Right lobe of liver (tissue), 6 donors: ENCODE data around the gene LRRC55. TPM values are rescaled to one million over a fixed set of nuclear protein-coding genes. Genes with fewer than 3 reads are reported as not detected.
A peak's percentile ranks its signal among the peaks of the same experiment; 100 is the strongest.

ENCODE experiments used
- ATAC-seq, 4 donors: fragments of 200-7000 bp; cut with Tn5 transposase; one replicate each; pipeline ENCODE4 v1.9.1; 2020; ENCODE audit warnings: mild to moderate bottlenecking in 4 of 4, moderate library complexity in 4 of 4
- DNase-seq, 3 donors: peaks; one replicate each; pipeline ENCODE4 v3.0.0-alpha.2; 2020
- H3K27ac ChIP-seq, 3 donors: fragments of 200-600 bp; one replicate each; pipeline ENCODE4 v1.8.0; 2022
- H3K27me3 ChIP-seq, 2 donors: fragments of 200-600 bp; one replicate each; pipeline ENCODE4 v1.8.0; 2022
- H3K36me3 ChIP-seq, 4 donors: fragments of 200-600 bp; sonication (generic) in 1 of 4; one replicate each; pipeline versions ENCODE4 v1.5.1 to v1.8.0; 2017 to 2022; ENCODE audit warnings: control low read depth in 1 of 4
- H3K4me1 ChIP-seq, 4 donors: fragments of 200-600 bp; sonication (generic) in 1 of 4; one replicate each; pipeline versions ENCODE4 v1.5.1 to v1.8.0; 2017 to 2022; ENCODE audit warnings: control low read depth in 1 of 4
- H3K4me3 ChIP-seq, 3 donors: fragments of 200-600 bp; one replicate each; pipeline ENCODE4 v1.8.0; 2022
- H3K9me3 ChIP-seq, 4 donors: fragments of 200-600 bp; sonication (generic) in 1 of 4; one replicate each; pipeline versions ENCODE4 v1.5.1 to v1.8.0; 2017 to 2022; ENCODE audit warnings: control low read depth in 1 of 4
- POLR2A ChIP-seq: fragments of 450-650 bp; IDR thresholded peaks from one replicate; pipeline ENCODE4 v1.6.1; 2017; ENCODE audit warnings: antibody characterized with exemption, mild to moderate bottlenecking
- WGBS: methylation state at CpG from one replicate; pipeline ENCODE4 v1.1.6; 2018; ENCODE audit warnings: low coverage, low lambda C conversion rate; ENCODE audit not compliant: insufficient coverage; ENCODE audit errors: missing lambda C conversion rate; 5-methylcytosine and 5-hydroxymethylcytosine counted together
- intact Hi-C, 2 donors: fragments of 100-400 bp; cut with DNase I; formaldehyde crosslinking; loops; one replicate each; pipeline versions ENCODE4 v1.11.2 to v1.14.1; 2022
- total RNA-seq, 6 experiments: library from RNA; depleted of rRNA in 2 of 6; stranded (reverse); fragments of >200 nt in 2 of 6; fragmentation: NEBNext Ultra II Directional in 3 of 6; extraction: Animal tissue kit (Norgen Biotek cat#: 25700) in 3 of 6; gene quantifications; one replicate each; pipeline versions ENCODE4 v1.1.0 to v1.2.4, GENCODE V29; 2016 to 2023
- TF ChIP-seq, protein P1 (sequence below), 4 donors: fragments of 200-600 bp in 3 of 4; fragments of 450-650 bp in 1 of 4; IDR thresholded peaks; one replicate each; pipeline versions ENCODE4 v1.5.1 to v1.8.0; 2016 to 2022; ENCODE audit warnings: antibody characterized with exemption in 4 of 4, mild to moderate bottlenecking in 2 of 4
- donor health status: DM: no; HTN: yes; CAD: no.
- donor health status: DM: no; HTN: no; CAD: no.
- donor health status: DM: no; HTN: no; CAD: no.
- donor health status: DM: no; HTN: yes; CAD: no.
- donor health status: DM: no; HTN: yes; CAD: no.

The LRRC55 gene
- total RNA-seq, 6 experiments from 2014 or later = 0.06 to 0.71 (median 0.13) TPM; not detected in 1

DNA sequence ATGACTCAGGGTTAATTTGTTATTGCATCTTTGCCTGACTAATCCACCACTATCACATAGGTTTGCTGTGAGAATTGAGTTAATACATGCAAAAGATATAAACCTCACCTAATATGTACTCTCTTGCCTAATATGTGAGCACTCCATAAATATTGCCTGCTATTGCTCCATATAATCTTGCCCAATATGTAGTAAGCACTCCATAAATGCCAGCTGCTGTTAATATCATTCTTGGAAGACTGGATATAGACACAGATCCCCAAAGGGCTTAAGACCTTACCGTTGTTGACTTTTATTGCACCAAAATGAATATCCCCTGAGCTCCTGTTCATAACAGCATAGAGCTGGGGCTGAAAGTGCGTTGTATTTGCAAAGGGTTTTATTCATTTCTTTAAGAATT is 27.0 kb upstream of the LRRC55 start:
- TF ChIP-seq POLR2A = no peak
- TF ChIP-seq, protein P1, sequence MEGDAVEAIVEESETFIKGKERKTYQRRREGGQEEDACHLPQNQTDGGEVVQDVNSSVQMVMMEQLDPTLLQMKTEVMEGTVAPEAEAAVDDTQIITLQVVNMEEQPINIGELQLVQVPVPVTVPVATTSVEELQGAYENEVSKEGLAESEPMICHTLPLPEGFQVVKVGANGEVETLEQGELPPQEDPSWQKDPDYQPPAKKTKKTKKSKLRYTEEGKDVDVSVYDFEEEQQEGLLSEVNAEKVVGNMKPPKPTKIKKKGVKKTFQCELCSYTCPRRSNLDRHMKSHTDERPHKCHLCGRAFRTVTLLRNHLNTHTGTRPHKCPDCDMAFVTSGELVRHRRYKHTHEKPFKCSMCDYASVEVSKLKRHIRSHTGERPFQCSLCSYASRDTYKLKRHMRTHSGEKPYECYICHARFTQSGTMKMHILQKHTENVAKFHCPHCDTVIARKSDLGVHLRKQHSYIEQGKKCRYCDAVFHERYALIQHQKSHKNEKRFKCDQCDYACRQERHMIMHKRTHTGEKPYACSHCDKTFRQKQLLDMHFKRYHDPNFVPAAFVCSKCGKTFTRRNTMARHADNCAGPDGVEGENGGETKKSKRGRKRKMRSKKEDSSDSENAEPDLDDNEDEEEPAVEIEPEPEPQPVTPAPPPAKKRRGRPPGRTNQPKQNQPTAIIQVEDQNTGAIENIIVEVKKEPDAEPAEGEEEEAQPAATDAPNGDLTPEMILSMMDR (IDR thresholded peaks at IDR 0.05) = no peak
- H3K9me3 ChIP-seq = no peaks in the 10 kb centered on the region
- H3K4me1 ChIP-seq = peaks cover 0 to 9% (median 0%) of the 10 kb centered on the region in 4 donors
- intact Hi-C loops = no loop called here
- H3K36me3 ChIP-seq = no peaks in the 10 kb centered on the region
- no peak overlapping the region for H3K27ac ChIP-seq
- 55% methylated on average over 2 of the region's 2 CpGs for WGBS
- H3K27me3 ChIP-seq = no peaks in the 10 kb centered on the region
- ATAC-seq (peak; percentile 38 to 71 (median 64)), DNase-seq (no peak)
- no peak overlapping the region for H3K4me3 ChIP-seq

DNA sequence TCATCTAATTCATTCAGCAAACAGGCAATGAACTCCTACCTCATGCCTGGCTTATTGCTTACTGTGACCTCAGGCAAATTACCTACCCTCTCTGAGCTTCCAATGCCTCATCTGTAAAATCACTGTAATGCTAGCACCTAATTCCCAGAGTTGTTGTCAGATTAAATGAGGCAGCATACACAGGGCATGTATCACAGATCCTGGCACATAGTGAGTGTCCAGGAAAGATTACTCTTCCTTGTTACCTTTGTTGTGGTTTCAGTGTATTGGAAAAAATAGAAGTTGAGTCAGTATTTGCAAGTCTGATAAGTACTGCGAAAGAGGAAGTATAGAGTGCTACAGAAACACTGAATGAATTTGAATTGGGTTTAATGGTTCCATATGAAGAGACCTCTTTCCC is 26.4 kb upstream of the LRRC55 start:
- no peaks in the 10 kb centered on the region for H3K36me3 ChIP-seq
- intact Hi-C loops = no loop called here

DNA sequence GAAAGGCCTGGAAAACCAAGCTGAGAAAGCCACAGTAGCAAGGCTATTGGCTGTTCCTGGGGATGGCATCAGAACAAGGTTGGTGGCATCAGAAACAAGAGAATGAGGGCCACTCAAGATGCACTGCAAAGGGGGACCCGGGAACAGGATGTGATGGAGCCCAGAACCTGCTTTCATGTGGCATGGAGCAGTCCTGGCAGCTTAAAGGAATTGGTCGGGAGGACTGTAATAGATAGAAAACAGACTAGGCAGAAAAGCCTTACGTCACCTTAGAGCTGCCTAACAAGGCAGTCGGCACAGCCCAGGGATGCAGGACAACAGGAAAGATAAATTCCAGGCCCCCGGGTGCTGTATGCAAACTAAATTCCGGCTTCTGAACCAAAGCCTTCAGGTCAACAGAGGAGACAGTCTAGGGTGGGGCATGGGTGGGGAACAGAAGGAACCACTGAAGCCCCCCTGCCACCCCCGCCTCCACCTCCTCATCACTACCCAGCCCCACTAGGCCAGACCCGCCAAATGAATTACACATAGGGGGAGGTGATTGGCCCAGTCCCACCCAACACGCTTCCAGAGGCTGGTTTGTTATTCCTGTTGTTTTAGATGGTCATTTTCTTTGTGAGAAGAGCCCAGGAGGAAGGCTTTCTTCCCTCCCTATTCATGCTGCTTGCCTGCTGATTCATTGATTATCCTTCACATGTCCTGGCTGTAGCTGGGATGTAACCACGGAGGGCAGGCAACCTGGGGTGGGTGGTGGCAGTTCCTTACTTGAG is 25.7 kb upstream of the LRRC55 start:
- H3K9me3 ChIP-seq = no peaks in the 10 kb centered on the region
- TF ChIP-seq, protein P1 (IDR thresholded peaks at IDR 0.05) = no peak
- no peak for TF ChIP-seq POLR2A
- H3K4me3 ChIP-seq = no peak overlapping the region
- no peak for ATAC-seq
- H3K27ac ChIP-seq = no peak overlapping the region
- intact Hi-C loops = no loop called here
- peaks cover 0 to 21% (median 6%) of the 10 kb centered on the region in 4 donors for H3K4me1 ChIP-seq
- H3K36me3 ChIP-seq = no peaks in the 10 kb centered on the region
- WGBS = 67% methylated on average over 4 of the region's 10 CpGs
- no peak for DNase-seq
- H3K27me3 ChIP-seq = no peaks in the 10 kb centered on the region

More for the DNA sequence above, 26.4 kb upstream of the LRRC55 start:
- H3K27me3 ChIP-seq = no peaks in the 10 kb centered on the region
- H3K27ac ChIP-seq = no peak overlapping the region
- H3K4me3 ChIP-seq = no peak overlapping the region
- peaks cover 0 to 15% (median 3%) of the 10 kb centered on the region in 4 donors for H3K4me1 ChIP-seq
- TF ChIP-seq POLR2A = no peak
- TF ChIP-seq, protein P1 (IDR thresholded peaks at IDR 0.05) = no peak
- ATAC-seq (no peak), DNase-seq (no peak)
- 81% methylated on average over 1 of the region's 1 CpG for WGBS
- H3K9me3 ChIP-seq = no peaks in the 10 kb centered on the region

DNA sequence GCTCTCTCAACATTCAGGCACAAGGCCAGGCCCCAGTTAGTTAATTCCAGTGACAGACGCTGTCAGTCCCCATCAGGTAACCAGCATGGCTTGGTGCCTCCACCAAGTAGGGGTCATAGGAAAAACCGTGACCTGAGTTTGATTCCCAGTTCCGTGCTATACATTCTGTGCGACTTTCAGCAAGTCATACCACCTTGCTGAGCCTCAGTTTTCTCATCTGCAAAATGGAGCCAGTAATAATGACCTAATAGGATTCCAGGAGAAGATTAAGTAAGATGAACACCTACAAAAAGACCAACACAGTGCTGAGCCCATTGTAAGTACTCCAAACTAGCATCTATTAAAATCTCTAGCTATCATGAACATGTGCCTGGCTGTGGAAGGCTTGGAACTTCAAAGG is 24.8 kb upstream of the LRRC55 start:
- intact Hi-C loops = no loop called here
- Histone ChIP-seq H3K4me3 (no peak overlapping the region), H3K27me3 (no peaks in the 10 kb centered on the region), H3K27ac (no peak overlapping the region), H3K4me1 (peaks cover 0 to 25% (median 6%) of the 10 kb centered on the region in 4 donors), H3K36me3 (no peaks in the 10 kb centered on the region), H3K9me3 (no peaks in the 10 kb centered on the region)
- 100% methylated on average over 1 of the region's 4 CpGs for WGBS
- ATAC-seq (no peak), DNase-seq (no peak)
- TF ChIP-seq, protein P1 (IDR thresholded peaks at IDR 0.05) = no peak
- no peak for TF ChIP-seq POLR2A
